ENCODE results near the gene NEGR1.

GRCh38 chr1:72281144-72281543 is 1.2 kb downstream of the NEGR1 start:
- no peak for TF ChIP-seq POLR2A (IDR thresholded peaks at IDR 0.05)
- TF ChIP-seq, protein P1, sequence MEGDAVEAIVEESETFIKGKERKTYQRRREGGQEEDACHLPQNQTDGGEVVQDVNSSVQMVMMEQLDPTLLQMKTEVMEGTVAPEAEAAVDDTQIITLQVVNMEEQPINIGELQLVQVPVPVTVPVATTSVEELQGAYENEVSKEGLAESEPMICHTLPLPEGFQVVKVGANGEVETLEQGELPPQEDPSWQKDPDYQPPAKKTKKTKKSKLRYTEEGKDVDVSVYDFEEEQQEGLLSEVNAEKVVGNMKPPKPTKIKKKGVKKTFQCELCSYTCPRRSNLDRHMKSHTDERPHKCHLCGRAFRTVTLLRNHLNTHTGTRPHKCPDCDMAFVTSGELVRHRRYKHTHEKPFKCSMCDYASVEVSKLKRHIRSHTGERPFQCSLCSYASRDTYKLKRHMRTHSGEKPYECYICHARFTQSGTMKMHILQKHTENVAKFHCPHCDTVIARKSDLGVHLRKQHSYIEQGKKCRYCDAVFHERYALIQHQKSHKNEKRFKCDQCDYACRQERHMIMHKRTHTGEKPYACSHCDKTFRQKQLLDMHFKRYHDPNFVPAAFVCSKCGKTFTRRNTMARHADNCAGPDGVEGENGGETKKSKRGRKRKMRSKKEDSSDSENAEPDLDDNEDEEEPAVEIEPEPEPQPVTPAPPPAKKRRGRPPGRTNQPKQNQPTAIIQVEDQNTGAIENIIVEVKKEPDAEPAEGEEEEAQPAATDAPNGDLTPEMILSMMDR (IDR thresholded peaks at IDR 0.05) = no peak
